Central memory CD8-positive, alpha-beta T cell (primary cell): ENCODE measurements around the gene NAT14.

Experiments used
- ATAC-seq: fragments of 150-1000 bp; cut with Tn5 transposase; replicated peaks from 2 replicates; pipeline ENCODE4 v1.10.0; 2022; ENCODE audit warnings: mild to moderate bottlenecking, moderate FRiP score, moderate number of reproducible peaks; ENCODE audit not compliant: poor library complexity, severe bottlenecking; ENCODE audit errors: extremely low read depth
- DNase-seq, 2 donors: peaks; one replicate each; pipeline ENCODE4 v3.0.0; 2021; ENCODE audit warnings: low spot score in 2 of 2
- H3K27ac Mint-ChIP-seq: one replicate; pipeline ENCODE4 v1.8.0; 2022; ENCODE audit warnings: low read depth, mild to moderate bottlenecking, moderate library complexity, mixed read lengths
- H3K27me3 Mint-ChIP-seq: one replicate; pipeline ENCODE4 v1.8.0; 2022; ENCODE audit warnings: mixed read lengths
- H3K36me3 Mint-ChIP-seq: one replicate; pipeline ENCODE4 v1.8.0; 2022; ENCODE audit warnings: mild to moderate bottlenecking, moderate library complexity, mixed read lengths; ENCODE audit not compliant: insufficient read depth
- H3K4me1 Mint-ChIP-seq: one replicate; pipeline ENCODE4 v1.8.0; 2022; ENCODE audit warnings: mixed read lengths
- H3K4me3 Mint-ChIP-seq: one replicate; pipeline ENCODE4 v1.8.0; 2022; ENCODE audit warnings: mild to moderate bottlenecking, moderate library complexity, mixed read lengths
- H3K9me3 Mint-ChIP-seq: one replicate; pipeline ENCODE4 v1.8.0; 2022; ENCODE audit warnings: mixed read lengths

NAT14 gene

DNA sequence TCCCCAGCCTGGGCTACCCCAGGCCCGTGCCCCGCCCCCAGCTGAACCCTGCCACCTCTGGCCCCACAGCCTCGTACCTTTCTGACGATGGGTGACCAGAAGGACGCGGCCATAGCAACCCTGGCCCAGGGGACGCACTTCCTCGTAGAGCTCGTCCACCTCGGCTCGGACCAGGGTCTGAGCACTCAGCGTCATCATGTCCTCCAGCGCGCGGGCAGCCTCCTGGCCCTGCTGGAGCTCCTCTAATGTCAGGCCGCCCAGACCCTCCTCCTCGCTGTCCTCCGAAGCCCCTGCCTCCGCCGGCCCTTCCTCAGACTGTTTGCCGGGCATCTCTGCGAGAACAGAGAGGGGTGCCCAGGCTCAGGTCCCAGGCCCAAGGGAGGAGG is 51.0 kb downstream of the NAT14 start:
- H3K36me3 Mint-ChIP-seq: peaks cover 1% of the 10 kb centered on the region
- ATAC-seq (no peak), DNase-seq (no peak)
- H3K9me3 Mint-ChIP-seq: no peaks in the 10 kb centered on the region
- H3K4me1 Mint-ChIP-seq: no peaks in the 10 kb centered on the region
- no peak overlapping the region for H3K27ac Mint-ChIP-seq
- H3K4me3 Mint-ChIP-seq: no peak overlapping the region
- H3K27me3 Mint-ChIP-seq: peaks cover 12% of the 10 kb centered on the region

DNA sequence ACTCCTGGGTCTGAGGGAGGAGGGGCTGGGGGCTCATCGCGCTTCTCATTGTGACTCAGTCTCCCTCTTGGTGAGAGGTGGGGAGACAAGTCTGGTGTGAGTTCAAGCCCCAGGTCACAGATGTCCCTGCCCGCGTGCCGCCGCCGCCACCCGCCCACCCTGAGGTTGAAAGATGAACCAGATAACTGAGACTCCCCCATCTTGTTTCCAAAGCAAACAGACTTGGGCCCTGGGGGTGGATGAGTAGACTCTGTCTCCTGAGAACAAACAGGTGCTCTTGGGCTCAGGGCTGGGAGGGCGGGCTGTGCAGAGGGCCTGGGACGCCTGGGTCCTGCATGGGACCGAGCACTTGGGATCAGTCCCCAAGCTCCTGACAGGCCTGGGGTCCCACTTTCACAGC is 51.4 kb downstream of the NAT14 start:
- H3K27me3 Mint-ChIP-seq: peaks cover 12% of the 10 kb centered on the region
- DNase-seq: no peak
- H3K27ac Mint-ChIP-seq: no peak overlapping the region
- no peak overlapping the region for H3K4me3 Mint-ChIP-seq
- no peaks in the 10 kb centered on the region for H3K9me3 Mint-ChIP-seq
- no peaks in the 10 kb centered on the region for H3K4me1 Mint-ChIP-seq
- no peak for ATAC-seq
- H3K36me3 Mint-ChIP-seq: peaks cover 1% of the 10 kb centered on the region
